ENCODE results near the gene SLC38A9.
"Not testable (repeated sequence)": the region's sequence is repeated elsewhere in the genome, so short reads cannot be mapped to it uniquely, and the experiment has no call there.

The SLC38A9 gene

GRCh38 chr5:55607309-55607708 is 104.8 kb downstream of the SLC38A9 start:
- not testable (repeated sequence) for H3K27me3 Mint-ChIP-seq (ENCODE audit: low read depth); DNase-seq (ENCODE audit: low spot score); H3K36me3 Mint-ChIP-seq (ENCODE audit: low read depth); H3K27ac Mint-ChIP-seq; H3K9me3 Mint-ChIP-seq; H3K4me3 Mint-ChIP-seq
- peaks cover 30% of the 10 kb centered on the region for H3K4me1 Mint-ChIP-seq (ENCODE audit: low read depth)

- no peaks in the 10 kb centered on the region for H3K36me3 Mint-ChIP-seq (ENCODE audit: low read depth)
- no peak overlapping the region for H3K4me3 Mint-ChIP-seq
- H3K27ac Mint-ChIP-seq = no peak overlapping the region
- no peak for DNase-seq (ENCODE audit: low spot score)
- H3K4me1 Mint-ChIP-seq (ENCODE audit: low read depth) = peaks cover 49% of the 10 kb centered on the region
- no peaks in the 10 kb centered on the region for H3K9me3 Mint-ChIP-seq
- no peaks in the 10 kb centered on the region for H3K27me3 Mint-ChIP-seq (ENCODE audit: low read depth)
These were observed 107.5 kb downstream of the SLC38A9 start for GRCh38 chr5:55604611-55605067.

GRCh38 chr5:55603922-55604321 is 108.2 kb downstream of the SLC38A9 start:
- H3K36me3 Mint-ChIP-seq (ENCODE audit: low read depth) = no peaks in the 10 kb centered on the region
- no peak overlapping the region for H3K27ac Mint-ChIP-seq
- H3K27me3 Mint-ChIP-seq (ENCODE audit: low read depth) = no peaks in the 10 kb centered on the region
- no peaks in the 10 kb centered on the region for H3K9me3 Mint-ChIP-seq
- no peak overlapping the region for H3K4me3 Mint-ChIP-seq
- DNase-seq (ENCODE audit: low spot score) = no peak
- H3K4me1 Mint-ChIP-seq (ENCODE audit: low read depth) = peaks cover 50% of the 10 kb centered on the region

- Mint-ChIP-seq H3K4me3 (peak overlapping the region; percentile 75), H3K4me1 (ENCODE audit: low read depth) (peaks cover 53% of the 10 kb centered on the region), H3K36me3 (ENCODE audit: low read depth) (no peaks in the 10 kb centered on the region), H3K27me3 (ENCODE audit: low read depth) (no peaks in the 10 kb centered on the region), H3K9me3 (no peaks in the 10 kb centered on the region), H3K27ac (peak overlapping the region; percentile 81)
- no peak for DNase-seq (ENCODE audit: low spot score)
These were observed 110.5 kb downstream of the SLC38A9 start for GRCh38 chr5:55601628-55602027.

- H3K36me3 Mint-ChIP-seq (ENCODE audit: low read depth) = no peaks in the 10 kb centered on the region
- peak overlapping the region; percentile 81 for H3K27ac Mint-ChIP-seq
- no peaks in the 10 kb centered on the region for H3K27me3 Mint-ChIP-seq (ENCODE audit: low read depth)
- H3K4me1 Mint-ChIP-seq (ENCODE audit: low read depth) = peaks cover 50% of the 10 kb centered on the region
- peak overlapping the region; percentile 75 for H3K4me3 Mint-ChIP-seq
- no peak for DNase-seq (ENCODE audit: low spot score)
- no peaks in the 10 kb centered on the region for H3K9me3 Mint-ChIP-seq
These were observed 110.9 kb downstream of the SLC38A9 start for GRCh38 chr5:55601204-55601618.

- peaks cover 49% of the 10 kb centered on the region for H3K4me1 Mint-ChIP-seq (ENCODE audit: low read depth)
- H3K27me3 Mint-ChIP-seq (ENCODE audit: low read depth) = no peaks in the 10 kb centered on the region
- peak overlapping the region; percentile 75 for H3K4me3 Mint-ChIP-seq
- no peaks in the 10 kb centered on the region for H3K9me3 Mint-ChIP-seq
- peak; percentile 23 for DNase-seq (ENCODE audit: low spot score)
- H3K36me3 Mint-ChIP-seq (ENCODE audit: low read depth) = no peaks in the 10 kb centered on the region
- peak overlapping the region; percentile 81 for H3K27ac Mint-ChIP-seq
These were observed 111.5 kb downstream of the SLC38A9 start for GRCh38 chr5:55600497-55601203.

DNA sequence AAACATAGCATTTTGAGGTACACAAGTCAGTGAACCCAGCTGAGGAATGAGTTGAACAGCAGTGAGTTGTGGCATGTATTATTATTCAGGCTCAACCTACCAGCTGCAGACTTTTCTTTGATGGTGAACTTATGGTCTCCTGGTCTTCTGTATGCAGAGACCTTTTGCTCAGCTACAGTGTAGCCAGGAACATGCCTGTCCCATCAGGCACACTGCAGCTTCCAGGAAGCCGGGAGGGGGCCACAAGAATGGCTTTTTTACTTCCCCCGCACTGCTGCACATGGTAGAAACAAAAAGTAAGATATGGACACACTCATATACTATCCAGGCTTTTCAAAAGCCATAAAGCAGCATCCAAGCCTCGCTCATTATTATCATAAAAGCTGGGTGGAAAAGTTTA is 112.0 kb downstream of the SLC38A9 start:
- no peaks in the 10 kb centered on the region for H3K36me3 Mint-ChIP-seq (ENCODE audit: low read depth)
- peak overlapping the region; percentile 81 for H3K27ac Mint-ChIP-seq
- DNase-seq (ENCODE audit: low spot score) = no peak
- H3K4me1 Mint-ChIP-seq (ENCODE audit: low read depth) = peaks cover 49% of the 10 kb centered on the region
- H3K4me3 Mint-ChIP-seq = peak overlapping the region; percentile 75
- H3K27me3 Mint-ChIP-seq (ENCODE audit: low read depth) = no peaks in the 10 kb centered on the region
- H3K9me3 Mint-ChIP-seq = no peaks in the 10 kb centered on the region

DNA sequence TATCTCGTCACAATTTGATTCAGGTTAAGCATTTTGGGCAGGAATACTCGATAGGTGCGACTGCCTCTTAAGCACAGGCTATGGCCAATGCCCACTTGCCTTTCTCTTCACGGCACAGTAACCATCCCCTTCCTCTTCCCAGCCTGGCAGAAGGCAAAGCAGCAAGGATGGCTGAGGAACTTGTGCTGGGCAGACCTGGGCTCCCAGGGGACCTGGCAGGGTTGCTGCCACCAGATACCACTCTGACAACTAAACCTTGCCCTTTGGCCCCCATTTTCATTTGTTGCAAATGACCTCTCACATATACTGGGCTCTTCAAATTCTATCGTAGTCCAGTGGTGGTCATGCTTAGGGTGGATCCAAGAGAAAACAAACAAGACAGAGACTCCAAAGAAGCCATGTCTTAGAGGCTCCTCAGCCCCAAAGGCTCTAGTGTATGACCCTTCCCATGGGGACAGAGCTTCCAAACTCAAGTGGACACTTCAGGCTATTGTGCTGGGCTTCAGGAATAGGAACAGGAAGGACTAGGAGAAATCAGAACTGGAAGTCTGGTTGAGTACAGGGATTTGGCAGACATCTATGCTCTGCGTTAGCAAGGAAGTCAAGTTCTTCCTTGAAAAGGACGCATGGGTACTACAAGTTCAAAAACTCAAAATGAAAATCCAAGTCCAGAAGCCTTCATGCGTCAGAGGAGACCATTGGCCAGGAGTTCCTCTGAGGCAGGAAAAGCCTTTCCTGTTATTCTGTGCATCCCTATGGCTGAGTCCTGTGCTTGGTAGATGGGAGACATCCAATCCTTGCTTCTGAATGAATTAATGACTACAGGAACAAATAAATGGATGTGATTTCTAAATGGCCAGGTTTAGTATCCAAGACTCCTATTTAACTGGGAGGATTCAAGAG is 112.7 kb downstream of the SLC38A9 start:
- Mint-ChIP-seq H3K27ac (peak overlapping the region; percentile 81), H3K36me3 (ENCODE audit: low read depth) (peaks cover 3% of the 10 kb centered on the region), H3K4me1 (ENCODE audit: low read depth) (peaks cover 49% of the 10 kb centered on the region), H3K4me3 (peak overlapping the region; percentile 75), H3K27me3 (ENCODE audit: low read depth) (no peaks in the 10 kb centered on the region), H3K9me3 (no peaks in the 10 kb centered on the region)
- no peak for DNase-seq (ENCODE audit: low spot score)

- no peak overlapping the region for H3K27ac Mint-ChIP-seq
- DNase-seq (ENCODE audit: low spot score) = no peak
- peaks cover 43% of the 10 kb centered on the region for H3K4me1 Mint-ChIP-seq (ENCODE audit: low read depth)
- H3K36me3 Mint-ChIP-seq (ENCODE audit: low read depth) = peaks cover 3% of the 10 kb centered on the region
- no peaks in the 10 kb centered on the region for H3K27me3 Mint-ChIP-seq (ENCODE audit: low read depth)
- H3K9me3 Mint-ChIP-seq = no peaks in the 10 kb centered on the region
- H3K4me3 Mint-ChIP-seq = no peak overlapping the region
These were observed 114.8 kb downstream of the SLC38A9 start for GRCh38 chr5:55597014-55597981.

- DNase-seq (ENCODE audit: low spot score) = no peak
These were observed 117.5 kb downstream of the SLC38A9 start for GRCh38 chr5:55594671-55595070.

DNA sequence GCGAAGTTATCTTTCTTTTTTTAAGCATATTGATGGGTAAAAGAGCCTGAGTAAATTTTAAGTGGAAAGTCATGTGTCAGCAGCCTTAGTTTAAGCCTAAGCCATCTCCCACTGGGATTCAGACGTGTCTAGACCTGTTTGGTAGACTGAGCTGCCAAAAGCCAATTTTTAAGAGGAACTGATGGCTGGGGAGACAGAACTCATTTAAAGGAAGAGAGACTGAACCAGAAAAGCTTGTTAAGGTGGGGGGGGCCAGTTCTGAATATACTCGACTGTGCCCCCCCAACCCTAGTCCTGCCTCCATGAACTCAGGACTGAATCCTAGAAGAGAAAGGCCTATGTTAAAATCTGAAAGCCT is 119.0 kb downstream of the SLC38A9 start:
- Mint-ChIP-seq H3K4me1 (ENCODE audit: low read depth) (peaks cover 33% of the 10 kb centered on the region), H3K27ac (no peak overlapping the region), H3K36me3 (ENCODE audit: low read depth) (peaks cover 22% of the 10 kb centered on the region), H3K4me3 (no peak overlapping the region), H3K27me3 (ENCODE audit: low read depth) (no peaks in the 10 kb centered on the region), H3K9me3 (peaks cover 5% of the 10 kb centered on the region)
- no peak for DNase-seq (ENCODE audit: low spot score)

More at GRCh38 chr5:55594671-55595070, 117.5 kb downstream of the SLC38A9 start:
- H3K4me3 Mint-ChIP-seq = no peak overlapping the region
- H3K27ac Mint-ChIP-seq = no peak overlapping the region
- H3K36me3 Mint-ChIP-seq (ENCODE audit: low read depth) = peaks cover 12% of the 10 kb centered on the region
- H3K4me1 Mint-ChIP-seq (ENCODE audit: low read depth) = peaks cover 43% of the 10 kb centered on the region
- no peaks in the 10 kb centered on the region for H3K27me3 Mint-ChIP-seq (ENCODE audit: low read depth)
- H3K9me3 Mint-ChIP-seq = peaks cover 5% of the 10 kb centered on the region

DNA sequence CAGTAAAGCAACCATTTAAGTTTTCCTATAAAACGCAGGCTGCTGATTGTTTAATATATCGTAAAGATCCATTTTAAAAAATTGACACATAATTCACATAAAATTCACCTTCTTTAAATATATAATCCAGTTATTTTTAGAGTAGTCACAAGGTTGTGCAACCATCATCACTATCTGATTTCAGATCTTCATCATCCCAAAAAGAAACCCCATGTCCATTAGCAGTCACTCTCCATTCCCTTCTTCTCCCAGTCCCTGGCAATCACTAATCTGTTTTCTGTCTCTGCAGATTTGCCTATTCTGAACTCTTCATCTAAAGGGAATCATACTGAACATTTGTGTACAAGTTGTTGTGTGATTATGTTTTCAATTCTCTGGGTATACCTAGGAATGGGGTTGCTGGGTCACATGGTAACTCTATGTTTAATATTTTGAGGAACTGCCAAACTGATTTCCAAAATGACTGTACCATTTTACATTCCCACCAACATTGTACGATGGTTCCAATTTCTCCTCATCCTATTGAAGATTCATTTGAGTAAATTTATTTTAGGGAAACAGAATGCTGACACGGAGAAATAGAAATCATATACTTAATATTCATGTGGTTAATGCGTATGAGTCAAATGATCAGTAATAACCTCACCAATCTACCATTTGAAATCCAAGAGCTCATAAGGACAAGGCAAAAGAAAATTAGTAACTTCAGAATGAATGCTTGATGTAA is 119.6 kb downstream of the SLC38A9 start:
- Mint-ChIP-seq H3K4me1 (ENCODE audit: low read depth) (peaks cover 30% of the 10 kb centered on the region), H3K27ac (no peak overlapping the region), H3K9me3 (peaks cover 5% of the 10 kb centered on the region), H3K4me3 (no peak overlapping the region), H3K27me3 (ENCODE audit: low read depth) (no peaks in the 10 kb centered on the region), H3K36me3 (ENCODE audit: low read depth) (peaks cover 22% of the 10 kb centered on the region)
- no peak for DNase-seq (ENCODE audit: low spot score)

DNA sequence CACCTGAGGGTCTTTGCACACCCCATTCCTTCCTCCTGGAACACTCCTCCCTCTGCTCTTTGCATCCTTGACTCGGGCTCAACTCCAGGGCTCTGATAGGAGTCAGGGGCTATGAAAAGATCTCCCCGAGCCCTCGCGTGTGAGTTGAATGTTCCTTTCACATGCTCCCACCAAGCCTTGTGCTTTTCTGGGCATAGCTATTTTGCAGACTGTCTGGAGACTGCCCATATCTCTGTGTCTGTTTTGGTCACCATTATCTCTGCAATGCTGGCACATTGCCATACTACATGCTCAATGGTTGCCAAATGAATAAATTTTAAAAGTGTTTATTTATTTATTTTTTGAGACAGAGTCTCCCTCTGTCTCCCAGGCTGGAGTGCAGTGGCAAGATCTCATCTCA is 120.4 kb downstream of the SLC38A9 start:
- Mint-ChIP-seq H3K27me3 (ENCODE audit: low read depth) (no peaks in the 10 kb centered on the region), H3K9me3 (peaks cover 5% of the 10 kb centered on the region), H3K27ac (peak overlapping the region; percentile 89), H3K36me3 (ENCODE audit: low read depth) (peaks cover 22% of the 10 kb centered on the region), H3K4me1 (ENCODE audit: low read depth) (peaks cover 28% of the 10 kb centered on the region), H3K4me3 (peak overlapping the region; percentile 67)
- no peak for DNase-seq (ENCODE audit: low spot score)

Data from T-helper 2 cell treated with Interferon-gamma antibody and Interleukin-4, amounts not matched to agents 5 μg/mL and 100 μg/mL, for 36 hours (primary cell).